Measurements from ENCODE around the gene CDCP2.

The CDCP2 gene

GRCh38 chr1:54084794-54085193 lies 68.0 kb downstream of the CDCP2 start:
- DNase-seq = no peak
